ENCODE results near the gene PTAFR.

- TF ChIP-seq TAF1 (IDR thresholded peaks at IDR 0.05; ENCODE audit: borderline replicate concordance, insufficient read depth, low read length): no peak
- no peak for TF ChIP-seq POLR2AphosphoS5 (IDR thresholded peaks at IDR 0.05; ENCODE audit: low read depth, low read length)
- no peak for TF ChIP-seq REST (IDR thresholded peaks at IDR 0.05; ENCODE audit: insufficient read depth in 1 of 2, low read depth in 2 of 2, low read length in 2 of 2)
- TF ChIP-seq SIN3A (IDR thresholded peaks at IDR 0.05; ENCODE audit: borderline replicate concordance, insufficient read depth, low read length): no peak
- no peak for TF ChIP-seq FOXP2 (optimal IDR thresholded peaks at IDR 0.05; ENCODE audit: borderline replicate concordance, extremely low read depth, extremely low read length, insufficient read depth)
Observed at GRCh38 chr1:28209700-28210099, 33.2 kb upstream of the PTAFR start.
